DMS53 treated with DMSO at 0.1 percent for 48 hours (cell line): ENCODE measurements around the gene PSORS1C1.

Source experiments
- DNase-seq: peaks from one replicate; lab custom pipeline; 2025; ENCODE audit not compliant: unreplicated experiment; lab: John Stamatoyannopoulos, UW

Gene PSORS1C1

DNA sequence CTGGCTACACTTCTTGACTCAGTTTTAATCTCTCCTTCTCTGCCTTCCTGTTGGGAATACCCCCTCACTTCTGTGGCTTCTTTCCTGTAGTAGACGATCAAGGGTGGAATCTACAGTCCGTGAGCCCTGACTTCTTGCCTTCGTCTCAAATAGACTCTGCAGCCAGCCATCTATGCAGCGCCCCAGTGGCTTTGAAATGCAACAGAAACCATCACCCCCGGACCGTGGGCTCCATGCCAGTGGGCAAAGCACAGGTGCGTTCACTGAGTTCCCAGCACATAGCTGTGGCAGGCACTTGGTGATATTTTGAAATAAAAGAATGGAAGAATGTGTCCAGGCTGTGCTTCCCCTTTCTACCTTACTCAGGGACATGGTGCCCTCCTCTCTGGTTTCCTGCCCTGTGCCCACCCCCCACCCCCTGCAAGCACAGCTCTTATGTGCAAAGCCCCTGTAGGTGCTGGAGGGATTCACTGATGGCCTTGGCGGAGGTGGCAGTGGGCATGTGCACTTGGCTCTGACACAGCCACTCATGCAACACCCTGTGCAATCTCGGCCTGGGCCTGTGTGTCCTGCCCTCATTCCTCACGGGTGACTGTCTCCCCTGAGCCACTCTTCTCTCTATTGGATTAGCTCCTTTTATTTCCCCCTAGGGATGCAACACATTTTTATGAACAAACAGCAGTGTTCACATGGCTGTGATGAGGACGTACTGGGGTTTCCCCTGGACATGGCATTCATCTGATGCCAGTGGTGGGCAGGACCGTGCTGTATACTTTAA lies 11.2 kb downstream of the PSORS1C1 start:
- DNase-seq, result no peak

DNA sequence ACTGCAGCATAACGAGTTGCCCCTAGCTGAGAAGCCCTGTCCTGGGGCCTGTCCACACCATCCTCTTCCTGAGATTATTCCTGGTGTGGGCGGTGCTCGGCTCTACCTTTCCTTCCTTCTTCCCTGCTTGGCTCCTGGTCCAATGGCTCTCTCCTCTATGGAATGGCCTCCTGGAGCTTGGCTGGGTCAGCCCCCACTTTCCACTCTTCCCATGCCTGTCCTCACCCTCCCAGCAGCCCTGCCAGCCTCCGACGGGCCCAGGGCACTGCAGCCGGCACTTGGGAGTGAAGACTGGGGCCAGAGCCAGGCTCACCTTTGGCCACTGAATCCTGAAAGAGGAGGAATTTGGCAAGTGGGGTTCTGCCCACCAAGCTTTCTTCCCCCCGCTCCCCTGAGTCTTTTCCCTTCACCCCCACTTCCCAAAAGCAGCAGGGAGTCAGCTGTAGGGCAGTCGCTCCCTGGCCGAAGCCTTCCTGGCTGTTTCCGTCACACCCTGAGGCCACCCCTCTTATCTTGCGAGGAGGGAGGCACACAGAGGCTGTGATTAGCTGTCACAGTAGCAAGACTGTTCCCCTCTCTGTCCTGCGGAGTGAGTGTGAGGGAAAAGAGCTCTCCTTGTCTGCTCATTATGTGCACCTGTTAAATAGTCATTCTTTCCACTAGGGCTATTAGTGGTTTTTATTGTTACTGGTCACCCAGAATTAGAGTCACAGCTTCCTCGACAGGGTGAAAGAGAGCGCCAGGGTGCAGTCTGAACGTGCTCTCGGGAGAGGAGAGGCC lies 12.0 kb downstream of the PSORS1C1 start:
- DNase-seq, result no peak

GRCh38 chr6:31128093-31128676 lies 13.6 kb downstream of the PSORS1C1 start:
- peak; percentile 45 for DNase-seq

DNA sequence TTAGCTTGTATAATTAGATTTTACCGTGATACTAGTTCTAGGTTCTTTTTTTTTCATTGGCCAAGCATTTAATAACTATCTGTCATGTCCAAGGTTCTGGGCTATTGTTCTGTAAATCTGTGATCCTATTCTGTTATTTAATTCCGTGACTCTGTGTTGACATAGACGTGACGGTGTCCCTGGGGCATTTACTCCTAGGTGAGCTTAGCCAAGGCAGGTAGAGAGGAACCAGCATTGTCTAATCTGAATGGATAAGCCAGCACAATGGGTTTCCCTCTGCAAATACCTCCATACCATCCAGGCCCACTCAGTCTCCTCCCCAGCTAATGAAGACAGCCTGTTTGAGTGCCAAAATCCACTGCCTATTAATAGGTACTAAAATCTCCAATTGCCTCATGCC lies 14.5 kb downstream of the PSORS1C1 start:
- DNase-seq, result no peak

- no peak for DNase-seq
Measured at GRCh38 chr6:31130751-31131150, 16.2 kb downstream of the PSORS1C1 start.

DNA sequence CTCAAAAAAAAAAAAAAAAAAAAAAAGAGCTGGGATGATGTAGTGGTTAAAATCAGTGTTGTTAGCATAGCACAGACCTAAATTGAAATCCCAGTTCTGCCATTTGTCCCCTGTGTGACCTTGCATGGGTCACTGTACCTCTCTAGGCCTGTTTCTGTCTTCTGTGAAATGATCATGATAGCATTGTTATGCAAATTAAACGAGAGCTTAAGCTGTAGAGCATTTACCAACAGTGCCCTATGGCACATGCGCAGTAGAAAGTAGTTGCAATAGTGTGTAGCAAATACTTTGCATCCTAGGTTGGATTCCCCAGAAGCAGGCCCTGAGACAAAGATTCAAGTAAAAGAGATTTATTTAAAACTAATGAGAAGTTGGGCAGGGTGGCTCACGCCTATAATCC lies 17.0 kb downstream of the PSORS1C1 start:
- DNase-seq, result no peak

DNA sequence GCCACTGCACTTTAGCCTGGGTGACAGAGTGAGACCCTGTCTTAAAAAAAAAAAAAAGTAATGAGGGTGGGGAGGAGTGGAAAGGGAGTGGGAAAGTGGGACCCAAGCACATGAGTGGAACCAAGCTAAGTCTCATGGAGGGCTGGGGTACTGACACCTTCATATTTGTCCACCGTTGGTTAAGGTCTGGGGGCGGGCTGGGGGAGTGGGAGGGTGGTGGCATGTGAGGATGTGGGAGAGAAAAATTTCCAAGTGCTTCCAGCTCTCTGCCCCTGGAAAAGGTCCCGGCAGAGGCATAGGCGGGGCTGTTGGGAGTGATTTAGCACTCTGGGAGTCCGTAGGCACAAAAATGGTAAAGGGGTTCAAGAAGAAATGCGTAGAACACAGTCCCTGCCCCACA lies 18.2 kb downstream of the PSORS1C1 start:
- no peak for DNase-seq

- DNase-seq, result no peak
Measured at GRCh38 chr6:31135710-31136109, 21.1 kb downstream of the PSORS1C1 start.

- no peak for DNase-seq
Measured at GRCh38 chr6:31138982-31139381, 24.4 kb downstream of the PSORS1C1 start, which contains the start of gene PSORS1C2. Gene PSORS1C2, minus strand, starts transcription at chr6:31139066. Its CDS starts 40 bp downstream, at chr6:31139026.

DNA sequence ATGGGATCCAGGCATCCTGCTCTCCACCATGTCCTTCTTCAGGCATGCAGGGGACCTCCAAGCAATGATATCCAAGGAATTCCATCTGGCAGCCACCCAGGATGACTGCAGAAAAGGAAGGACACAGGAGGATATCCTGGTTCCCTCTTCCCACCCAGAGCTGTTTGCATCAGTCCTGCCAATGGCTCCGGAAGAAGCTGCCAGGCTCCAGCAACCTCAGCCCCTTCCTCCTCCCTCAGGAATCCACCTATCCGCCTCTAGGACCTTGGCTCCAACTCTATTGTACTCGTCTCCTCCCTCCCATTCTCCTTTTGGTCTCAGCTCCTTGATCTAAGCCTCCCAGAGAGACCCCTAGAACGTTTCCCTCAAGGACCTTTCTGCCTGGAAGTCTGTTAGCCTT lies 25.0 kb downstream of the PSORS1C1 start:
- DNase-seq, result no peak

DNA sequence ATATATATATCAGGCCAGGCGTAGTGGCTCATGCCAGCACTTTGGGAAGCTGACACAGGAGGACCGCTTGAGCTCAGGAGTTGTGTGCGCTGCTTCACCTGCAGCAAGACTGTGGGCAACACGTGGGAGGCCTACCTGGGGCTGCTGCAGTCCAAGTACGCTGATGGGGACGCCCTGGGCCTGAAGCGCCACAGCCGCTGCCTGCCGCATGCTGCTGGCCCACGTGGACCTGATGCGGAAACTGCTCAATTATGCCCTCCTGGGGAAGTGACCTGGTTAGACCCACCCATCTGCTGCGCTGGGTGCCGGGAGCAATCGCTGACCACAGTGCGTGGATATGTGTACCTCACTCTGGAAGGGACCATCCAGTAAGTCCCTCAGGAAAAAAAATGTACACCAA lies 26.0 kb downstream of the PSORS1C1 start:
- no peak for DNase-seq

DNA sequence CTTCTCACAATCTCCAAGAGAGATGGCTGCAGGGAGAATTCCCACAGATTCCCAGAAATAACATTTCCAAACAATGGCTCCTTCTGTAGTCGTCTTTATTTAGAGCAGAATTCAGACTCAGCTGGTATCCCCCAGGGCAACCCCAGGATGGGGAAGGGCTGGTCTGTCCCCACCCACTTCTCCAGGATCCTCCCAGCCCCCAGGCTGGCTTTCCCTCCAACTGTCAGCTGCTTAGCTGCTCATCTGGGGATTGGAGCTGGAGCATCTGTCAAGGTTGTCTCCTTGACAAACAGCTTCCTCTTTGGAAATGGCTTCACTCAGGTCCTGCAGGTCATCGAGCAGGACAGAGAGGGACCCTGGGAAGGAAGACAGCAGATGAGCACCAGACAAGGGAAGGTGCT lies 27.8 kb downstream of the PSORS1C1 start:
- no peak for DNase-seq

- DNase-seq, result no peak
Measured at GRCh38 chr6:31143148-31143547, 28.5 kb downstream of the PSORS1C1 start.

DNA sequence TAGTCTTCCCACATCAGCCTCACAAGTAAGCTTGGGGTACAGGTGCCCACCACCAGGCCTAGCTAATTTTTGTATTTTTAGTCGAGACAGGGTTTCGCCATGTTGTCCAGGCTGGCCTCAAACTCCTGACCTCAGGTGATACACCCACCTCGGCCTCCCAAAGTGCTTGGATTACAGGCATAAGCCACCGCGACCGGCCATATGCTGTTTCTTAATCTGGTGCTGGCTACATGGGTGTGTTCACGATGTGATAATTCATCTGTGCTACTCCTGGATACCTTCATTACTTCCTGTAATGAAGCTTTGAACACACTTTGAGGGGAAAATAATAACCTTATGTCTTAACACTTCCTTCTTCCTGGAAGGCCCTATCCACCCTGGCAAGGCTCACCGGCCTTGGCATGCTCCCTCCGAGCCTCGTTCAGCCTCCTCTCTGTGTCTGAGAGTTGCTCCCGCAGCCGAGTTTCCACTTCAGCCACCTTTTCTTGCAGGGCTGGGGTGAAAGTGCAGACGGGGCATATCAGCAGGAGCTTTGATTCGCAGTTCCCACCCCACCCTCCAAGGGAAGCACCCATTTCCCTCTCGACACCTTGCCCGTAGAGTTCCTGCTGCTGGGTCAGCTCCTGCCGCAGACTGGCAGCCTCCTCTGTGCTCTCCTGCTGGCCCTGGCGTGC lies 29.8 kb downstream of the PSORS1C1 start:
- no peak for DNase-seq

DNA sequence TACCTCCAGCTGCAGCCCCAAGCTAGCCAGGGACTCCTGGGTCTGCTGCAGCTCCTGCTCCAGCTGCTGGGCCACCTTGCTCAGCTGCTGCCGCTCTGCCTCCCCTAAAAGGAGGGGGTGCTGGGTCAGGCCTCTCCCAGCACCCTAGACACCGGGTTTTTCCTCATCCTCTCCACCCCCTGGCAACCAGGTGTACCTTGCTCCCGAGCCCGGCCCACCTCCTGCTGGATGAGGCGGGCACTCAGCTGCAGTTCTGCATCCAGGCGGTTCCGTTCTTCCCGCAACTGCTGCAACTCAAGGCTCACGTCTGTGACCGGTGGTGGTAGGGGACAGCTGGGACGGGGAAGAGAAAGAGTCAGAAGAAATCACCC lies 30.4 kb downstream of the PSORS1C1 start:
- no peak for DNase-seq

DNA sequence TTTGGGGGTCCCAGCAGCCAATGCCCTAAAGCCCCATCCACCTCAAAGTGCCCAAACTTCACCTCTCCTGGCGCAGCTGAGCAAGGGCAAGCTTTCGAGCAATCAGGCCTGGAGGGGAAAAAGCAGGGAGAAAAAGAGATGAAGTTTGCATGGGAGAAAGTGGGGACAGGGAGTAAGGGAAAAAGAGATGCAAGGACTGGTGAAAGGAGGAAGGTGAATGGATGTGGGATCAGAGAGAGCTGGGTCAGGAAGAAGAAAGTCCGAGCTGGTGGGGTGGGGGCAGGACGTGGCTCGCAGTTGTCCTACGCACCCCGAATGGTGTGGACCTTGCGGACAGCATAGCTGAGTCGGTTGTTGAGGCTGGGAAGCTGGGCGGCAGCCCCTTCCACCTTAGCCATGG lies 30.8 kb downstream of the PSORS1C1 start:
- DNase-seq, result no peak

DNA sequence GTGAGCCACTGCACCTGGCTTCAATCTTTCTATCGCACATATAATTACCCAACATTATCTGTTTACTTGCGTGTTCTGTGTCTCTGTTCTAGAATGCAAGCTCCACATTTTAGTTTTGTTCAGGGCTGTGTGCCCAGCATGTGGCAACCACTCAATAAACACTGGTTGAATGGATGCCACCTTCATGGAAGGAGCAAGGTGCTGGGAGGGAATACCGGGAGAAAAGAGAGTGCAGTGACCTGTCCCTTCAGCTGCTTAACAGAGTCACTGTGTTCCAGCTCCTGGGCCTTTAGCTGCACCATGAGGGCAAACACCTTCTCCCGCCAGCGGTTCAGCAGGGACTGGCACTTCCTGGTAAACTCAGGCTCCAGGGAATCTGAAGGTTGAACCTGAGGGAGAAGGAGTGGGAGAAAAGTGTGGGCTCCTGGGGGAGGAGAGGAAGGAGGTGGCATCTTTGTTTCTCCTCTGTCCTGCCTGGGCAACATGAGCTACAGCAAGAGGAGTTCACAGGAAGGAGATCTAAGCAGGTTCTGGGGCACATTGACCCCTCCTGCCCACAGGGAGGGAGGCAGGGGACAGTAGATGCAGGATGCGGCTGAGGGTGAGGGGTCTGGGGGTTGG lies 35.3 kb downstream of the PSORS1C1 start:
- no peak for DNase-seq

- peak; percentile 29 for DNase-seq
Measured at GRCh38 chr6:31152781-31153180, 38.2 kb downstream of the PSORS1C1 start.

DNA sequence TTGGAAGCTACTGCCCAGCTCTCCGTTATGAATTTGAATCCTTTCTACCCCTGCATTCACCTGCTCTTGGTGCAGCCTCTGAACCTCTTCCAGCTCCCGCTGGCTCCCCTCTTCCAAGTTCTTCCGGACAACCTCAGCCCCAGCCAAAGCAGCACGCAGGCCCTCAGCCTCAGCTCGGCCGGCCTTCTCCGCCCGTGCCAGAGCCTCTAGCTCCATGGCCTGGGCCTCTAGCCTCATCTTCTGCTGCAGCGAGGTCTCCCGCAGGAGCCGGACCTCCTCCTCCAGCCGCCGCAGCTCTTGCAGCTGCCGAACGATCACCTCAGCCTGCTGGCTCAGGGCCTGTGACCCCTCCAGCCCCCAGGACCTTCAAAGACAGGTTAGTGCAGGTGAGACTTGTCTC lies 39.8 kb downstream of the PSORS1C1 start:
- no peak for DNase-seq

DNA sequence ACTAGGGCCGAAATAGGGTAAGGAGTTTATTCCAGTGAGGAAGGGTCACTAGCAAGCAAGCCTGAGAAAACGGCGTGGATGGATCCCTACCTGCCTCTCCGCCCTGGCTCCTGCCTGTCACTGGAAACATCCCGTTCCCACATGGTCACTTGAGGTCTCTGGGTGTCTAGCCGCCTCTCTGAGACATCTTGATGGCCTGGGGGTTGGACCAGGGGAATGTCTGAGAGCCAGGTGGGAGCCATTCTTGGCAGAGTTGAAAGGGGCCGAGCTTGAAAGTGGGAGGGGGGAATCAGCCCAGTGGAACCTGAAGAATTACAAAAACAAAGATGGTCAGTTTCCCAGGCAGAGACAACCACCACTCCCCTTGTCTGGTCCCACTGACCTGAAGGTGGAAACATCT lies 42.0 kb downstream of the PSORS1C1 start:
- DNase-seq, result no peak

DNA sequence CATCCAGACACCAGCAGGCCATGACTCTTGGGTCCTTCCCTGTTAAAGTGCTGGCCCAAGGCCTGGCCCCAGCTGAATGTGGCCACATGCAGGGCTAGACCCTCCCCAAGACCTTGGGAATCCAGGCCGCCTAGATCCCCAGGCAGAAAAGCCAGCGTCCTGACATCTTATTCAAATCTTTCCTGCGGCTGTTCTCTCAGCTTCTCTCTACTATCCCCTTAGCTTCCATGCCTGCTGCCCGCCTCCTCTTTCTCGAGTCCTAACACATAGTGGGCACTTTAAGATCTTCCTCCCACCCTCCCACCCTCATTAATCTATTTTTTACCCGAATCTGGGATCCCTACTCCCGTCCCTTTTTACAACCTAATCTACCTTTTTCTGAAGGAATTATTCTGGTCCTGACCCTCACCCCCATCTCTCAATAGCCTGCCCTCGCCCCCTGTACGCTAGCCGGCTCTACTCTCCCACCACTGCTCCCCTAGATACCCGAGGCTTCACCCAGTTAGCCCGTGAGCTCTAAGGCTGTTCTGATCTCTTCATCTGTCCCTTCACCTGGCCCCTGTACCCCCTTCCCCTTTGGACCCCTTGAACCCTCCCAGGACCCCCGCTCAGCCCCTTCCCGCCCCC lies 43.0 kb downstream of the PSORS1C1 start, which contains the start of gene CCHCR1:
Gene CCHCR1 (minus strand): TSS at position 290 of the 627 bp plus-strand sequence. CDS start 202 bp downstream, at position 88.
- no peak for DNase-seq
